Epithelial cell of alveolus of lung (primary cell): Measurements from ENCODE around the gene IL12B. TPM values are rescaled to one million over a fixed set of nuclear protein-coding genes. Genes with fewer than 3 reads are reported as not detected.

Experiments used
- total RNA-seq: library from RNA; depleted of rRNA; stranded (reverse); fragments of >200 nt; gene quantifications from 2 replicates; pipeline ENCODE4 v1.2.1, GENCODE V29; 2015

The IL12B gene
- not detected in 2 replicates for total RNA-seq

DNA sequence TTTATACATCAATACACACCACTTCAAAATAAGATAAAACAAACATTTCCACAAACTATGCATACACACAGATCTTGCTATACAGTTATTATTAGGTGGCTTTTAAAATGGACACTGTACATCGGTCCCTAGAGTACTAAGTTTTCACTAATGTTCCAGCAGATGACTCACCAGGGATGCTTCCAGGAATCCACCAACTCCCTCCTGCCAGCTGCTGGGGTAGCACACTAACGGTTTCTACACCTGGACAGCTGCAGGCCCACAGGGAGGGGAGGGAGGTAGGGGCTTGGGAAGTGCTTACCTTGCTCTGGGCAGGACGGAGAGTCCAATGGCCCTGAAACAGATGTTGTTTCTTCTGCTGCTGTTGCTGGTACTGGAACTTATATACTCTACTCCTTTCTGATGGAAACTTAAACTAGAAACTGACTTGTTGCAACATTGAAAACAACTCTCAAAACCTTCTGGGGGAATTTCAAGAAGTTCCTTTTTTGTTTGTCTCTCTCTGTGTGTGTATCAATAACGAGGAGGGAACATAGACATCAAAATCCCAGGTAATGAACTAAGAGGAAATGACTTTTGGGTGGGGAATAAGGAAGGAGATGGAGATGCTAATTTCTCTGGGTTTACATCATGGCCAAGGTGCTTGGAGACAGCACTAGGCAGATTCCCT is at the start of gene IL12B:
Gene IL12B (minus strand): TSS at position 357 of the 670 bp plus-strand sequence. CDS start 3,705 bp downstream, outside the sequence.

Other genes with a start within 250 kb of the IL12B start
- gene EBF1, start 230.6 kb downstream of the IL12B start, total RNA-seq: 2.1 and 4.9 TPM in 2 replicates
- gene RNF145, start 120.9 kb downstream of the IL12B start, total RNA-seq: 60.0 and 72.1 TPM in 2 replicates
- 22.9 and 31.5 TPM in 2 replicates for gene UBLCP1, start 67.2 kb downstream of the IL12B start, total RNA-seq